Measurements from ENCODE around the gene KDSR. TPM values are rescaled to one million over a fixed set of nuclear protein-coding genes. Genes with fewer than 3 reads are reported as not detected.
A peak's percentile ranks its signal among the peaks of the same experiment; 100 is the strongest.
"Not testable (repeated sequence)": the region's sequence is repeated elsewhere in the genome, so short reads cannot be mapped to it uniquely, and the experiment has no call there.

Gene KDSR
- total RNA-seq, 1 donor from 2014 or later: 11.3 TPM

GRCh38 chr18:63366213-63367052 lies 573 bp downstream of the KDSR start:
- peak; percentile 45 to 86 for DNase-seq (ENCODE audit: low read depth in 2 of 2)

- DNase-seq (ENCODE audit: low read depth in 2 of 2): no peak
These were observed 1.2 kb downstream of the KDSR start for GRCh38 chr18:63365876-63366212.

GRCh38 chr18:63363951-63364350 lies 3.1 kb downstream of the KDSR start:
- DNase-seq (ENCODE audit: low read depth in 2 of 2): no peak

GRCh38 chr18:63363420-63363819 lies 3.6 kb downstream of the KDSR start:
- not testable (repeated sequence) for DNase-seq (ENCODE audit: low read depth in 2 of 2)

GRCh38 chr18:63356272-63356896 lies 10.6 kb downstream of the KDSR start:
- no peak for DNase-seq (ENCODE audit: low read depth in 2 of 2)

- DNase-seq (ENCODE audit: low read depth in 2 of 2): no peak
These were observed 16.8 kb downstream of the KDSR start for GRCh38 chr18:63350230-63350629.

GRCh38 chr18:63348508-63349136 lies 18.4 kb downstream of the KDSR start:
- no peak for DNase-seq (ENCODE audit: low read depth in 2 of 2)

- DNase-seq (ENCODE audit: low read depth in 2 of 2): no peak
These were observed 20.4 kb downstream of the KDSR start for GRCh38 chr18:63346480-63347183.

- peak in 1 of 2 donors; percentile 17 for DNase-seq (ENCODE audit: low read depth in 2 of 2)
These were observed 21.0 kb downstream of the KDSR start for GRCh38 chr18:63346031-63346430.

- peak in 1 of 2 donors; percentile 15 for DNase-seq (ENCODE audit: low read depth in 2 of 2)
These were observed 22.1 kb downstream of the KDSR start for GRCh38 chr18:63344918-63345317.

GRCh38 chr18:63344263-63344662 lies 22.7 kb downstream of the KDSR start:
- no peak for DNase-seq (ENCODE audit: low read depth in 2 of 2)

GRCh38 chr18:63342206-63342605 lies 24.8 kb downstream of the KDSR start:
- DNase-seq (ENCODE audit: low read depth in 2 of 2): peak in 1 of 2 donors; percentile 50

GRCh38 chr18:63339920-63340484 lies 27.0 kb downstream of the KDSR start:
- DNase-seq (ENCODE audit: low read depth in 2 of 2): peak in 1 of 2 donors; percentile 50

- DNase-seq (ENCODE audit: low read depth in 2 of 2): peak; percentile 42 to 65
These were observed 30.5 kb downstream of the KDSR start for GRCh38 chr18:63336366-63337099.

GRCh38 chr18:63331105-63331504 lies 35.9 kb downstream of the KDSR start:
- no peak for DNase-seq (ENCODE audit: low read depth in 2 of 2)

GRCh38 chr18:63329431-63330145 lies 37.4 kb downstream of the KDSR start:
- DNase-seq (ENCODE audit: low read depth in 2 of 2): no peak

- no peak for DNase-seq (ENCODE audit: low read depth in 2 of 2)
These were observed 41.0 kb downstream of the KDSR start for GRCh38 chr18:63326011-63326410.

- no peak for DNase-seq (ENCODE audit: low read depth in 2 of 2)
These were observed 41.8 kb downstream of the KDSR start for GRCh38 chr18:63325086-63325686.

GRCh38 chr18:63322908-63323634 lies 43.9 kb downstream of the KDSR start:
- DNase-seq (ENCODE audit: low read depth in 2 of 2): peak; percentile 60 to 77
